AG04450 (cell line): ENCODE results near the gene RBM43. TPM values are rescaled to one million over a fixed set of nuclear protein-coding genes. Genes with fewer than 3 reads are reported as not detected.

ENCODE experiments used
- CTCF ChIA-PET: fragments of 300-600, 350-600 bp; formaldehyde crosslinking; extraction: SDS; loops from one replicate; lab custom pipeline; 2022; ENCODE audit warnings: antibody characterized with exemption, inconsistent platforms; lab: Charles Lee
- POLR2A ChIA-PET: fragments of 350-600 bp; formaldehyde crosslinking; extraction: SDS; loops from one replicate; lab custom pipeline; 2021; ENCODE audit warnings: antibody characterized with exemption, inconsistent platforms; lab: Yijun Ruan, JAX
- DNase-seq: peaks from one replicate; pipeline ENCODE4 v3.0.0-alpha.2; 2011; ENCODE audit warnings: low read depth, low spot score
- H3K27ac ChIP-seq: one replicate; pipeline ENCODE4 v1.5.1; 2012; ENCODE audit warnings: low read depth, low read length, control low read depth
- H3K27me3 ChIP-seq: one replicate; pipeline ENCODE4 v1.6.0; 2012; ENCODE audit warnings: low read length; ENCODE audit not compliant: control insufficient read depth, insufficient read depth
- H3K4me3 ChIP-seq: 2 replicates; pipeline ENCODE4 v1.5.1; 2011; ENCODE audit warnings: mild to moderate bottlenecking, low read depth, low read length, control low read depth
- H3K9me3 ChIP-seq: 2 replicates; pipeline ENCODE4 v1.5.1; 2012; ENCODE audit warnings: low read length; ENCODE audit not compliant: control insufficient read depth, insufficient read depth
- polyA plus RNA-seq: library from polyadenylated mRNA; depleted of rRNA; stranded (reverse); fragments of >200 nt; gene quantifications from 2 replicates; pipeline ENCODE4 v1.2.3, GENCODE V29; 2011
- TF ChIP-seq, protein P1 (sequence below): IDR thresholded peaks from 2 replicates; pipeline ENCODE4 v1.5.1; 2011; ENCODE audit warnings: low read depth, low read length, control low read depth, inconsistent platforms

RBM43 gene
- polyA plus RNA-seq, 1 experiment = 19.2 TPM

DNA sequence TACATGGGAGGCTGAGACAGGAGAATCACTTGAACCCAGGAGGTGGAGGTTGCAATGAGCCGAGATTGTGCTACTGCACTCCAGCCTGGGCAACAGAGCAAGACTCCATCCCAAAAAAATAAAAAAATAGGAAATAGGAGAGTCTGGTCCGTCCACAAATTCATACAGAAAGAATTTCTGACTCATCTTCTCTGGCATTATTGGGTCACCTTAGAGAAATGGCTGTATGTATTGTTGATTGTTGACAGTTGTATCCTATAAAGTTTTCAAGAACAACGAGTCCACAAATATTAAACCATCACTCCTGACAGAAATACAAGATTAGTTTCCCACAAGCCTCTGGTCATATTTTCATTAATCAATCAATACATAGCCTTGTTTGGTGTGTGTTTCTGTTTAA is 20.4 kb downstream of the RBM43 start:
- TF ChIP-seq, protein P1, sequence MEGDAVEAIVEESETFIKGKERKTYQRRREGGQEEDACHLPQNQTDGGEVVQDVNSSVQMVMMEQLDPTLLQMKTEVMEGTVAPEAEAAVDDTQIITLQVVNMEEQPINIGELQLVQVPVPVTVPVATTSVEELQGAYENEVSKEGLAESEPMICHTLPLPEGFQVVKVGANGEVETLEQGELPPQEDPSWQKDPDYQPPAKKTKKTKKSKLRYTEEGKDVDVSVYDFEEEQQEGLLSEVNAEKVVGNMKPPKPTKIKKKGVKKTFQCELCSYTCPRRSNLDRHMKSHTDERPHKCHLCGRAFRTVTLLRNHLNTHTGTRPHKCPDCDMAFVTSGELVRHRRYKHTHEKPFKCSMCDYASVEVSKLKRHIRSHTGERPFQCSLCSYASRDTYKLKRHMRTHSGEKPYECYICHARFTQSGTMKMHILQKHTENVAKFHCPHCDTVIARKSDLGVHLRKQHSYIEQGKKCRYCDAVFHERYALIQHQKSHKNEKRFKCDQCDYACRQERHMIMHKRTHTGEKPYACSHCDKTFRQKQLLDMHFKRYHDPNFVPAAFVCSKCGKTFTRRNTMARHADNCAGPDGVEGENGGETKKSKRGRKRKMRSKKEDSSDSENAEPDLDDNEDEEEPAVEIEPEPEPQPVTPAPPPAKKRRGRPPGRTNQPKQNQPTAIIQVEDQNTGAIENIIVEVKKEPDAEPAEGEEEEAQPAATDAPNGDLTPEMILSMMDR = no peak

DNA sequence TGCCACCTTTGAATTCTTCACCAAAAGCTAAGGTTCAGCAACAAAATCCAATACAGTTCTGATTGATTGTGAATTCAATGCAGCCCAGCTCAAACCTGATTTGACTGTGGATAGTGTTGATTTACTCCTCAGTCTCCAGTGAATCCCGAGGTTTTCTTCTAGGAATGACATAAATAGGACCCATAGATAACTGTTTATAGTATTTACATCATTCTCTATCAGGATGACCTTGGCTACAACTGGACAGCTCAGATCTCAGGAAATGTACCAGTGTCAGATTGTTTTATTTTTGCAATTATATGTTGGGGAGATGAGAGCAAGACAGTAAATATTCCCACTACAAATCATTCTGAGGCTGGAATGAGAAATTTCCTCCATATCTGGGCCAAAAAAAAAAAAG is 21.2 kb downstream of the RBM43 start:
- TF ChIP-seq, protein P1 = no peak
- H3K4me3 ChIP-seq = no peak overlapping the region
- no peak for DNase-seq
- no peaks in the 10 kb centered on the region for H3K9me3 ChIP-seq
- CTCF ChIA-PET = interaction anchor here (0.9 to 3.1 kb wide), 4 partner anchors 629 to 1642 kb away, joined by 3 to 21 read pairs (median 14); no protein-coding TSS in a partner anchor
- H3K27ac ChIP-seq = no peak overlapping the region
- H3K27me3 ChIP-seq = no peaks in the 10 kb centered on the region
- POLR2A ChIA-PET = interaction anchor here (0.7 to 1.2 kb wide), 2 partner anchors 11 to 18 kb away, joined by 3 to 4 read pairs; no protein-coding TSS in a partner anchor

More for the DNA sequence above, 20.4 kb downstream of the RBM43 start:
- Histone ChIP-seq H3K27ac (no peak overlapping the region), H3K9me3 (no peaks in the 10 kb centered on the region), H3K4me3 (no peak overlapping the region), H3K27me3 (no peaks in the 10 kb centered on the region)
- CTCF ChIA-PET = no interaction called here
- POLR2A ChIA-PET = interaction anchor here (0.7 kb wide), 1 partner anchor 10 kb away, joined by 3 read pairs; no protein-coding TSS in a partner anchor
- DNase-seq = no peak

- H3K27ac ChIP-seq = no peak overlapping the region
- no peaks in the 10 kb centered on the region for H3K27me3 ChIP-seq
- no peak for DNase-seq
- no peaks in the 10 kb centered on the region for H3K9me3 ChIP-seq
- TF ChIP-seq, protein P1 = no peak
- POLR2A ChIA-PET = interaction anchor here (0.8 to 1.9 kb wide), 4 partner anchors 11 to 773 kb away, joined by 3 to 13 read pairs (median 4); no protein-coding TSS in a partner anchor
- CTCF ChIA-PET = interaction anchor here (0.6 to 3.1 kb wide), 69 partner anchors 8 to 1678 kb away, joined by 3 to 21 read pairs (median 4); no protein-coding TSS in a partner anchor
- no peak overlapping the region for H3K4me3 ChIP-seq
Measured at GRCh38 chr2:151239624-151240023, 22.0 kb downstream of the RBM43 start.

- ChIA-PET POLR2A (interaction anchor here (0.8 to 1.9 kb wide), 6 partner anchors 12 to 772 kb away, joined by 3 to 13 read pairs (median 3); no protein-coding TSS in a partner anchor), CTCF (interaction anchor here (0.6 to 3.1 kb wide), 93 partner anchors 8 to 1677 kb away, joined by 3 to 21 read pairs (median 4); no protein-coding TSS in a partner anchor)
- peak; percentile 74 for DNase-seq
- Histone ChIP-seq H3K27ac (no peak overlapping the region), H3K27me3 (no peaks in the 10 kb centered on the region), H3K9me3 (no peaks in the 10 kb centered on the region), H3K4me3 (no peak overlapping the region)
- TF ChIP-seq, protein P1 = peak; percentile 86
Measured at GRCh38 chr2:151238527-151239487, 22.9 kb downstream of the RBM43 start.
